Measurements from ENCODE around the gene APOO.
A peak's percentile ranks its signal among the peaks of the same experiment; 100 is the strongest.

Gene APOO

GRCh38 chrX:23907498-23908218, at the start of gene APOO, which contains the start of gene CXorf58:
Gene APOO, minus strand, starts transcription at chrX:23907938. Its CDS starts 236 bp downstream, at chrX:23907702.
Gene CXorf58, plus strand, starts transcription at chrX:23908006. Its CDS starts 2,297 bp downstream, at chrX:23910303.
- no peaks in the 10 kb centered on the region for H3K36me3 ChIP-seq (ENCODE audit: control insufficient read depth in 5 of 5, insufficient read depth in 5 of 5, low read length in 5 of 5)
- H3K4me3 ChIP-seq (ENCODE audit: low read depth in 1 of 5, low read length in 5 of 5), result peak within 1 kb of the TSS; percentile 45 to 72 (median 61)
- no peaks in the 10 kb centered on the region for H3K9me3 ChIP-seq (ENCODE audit: control insufficient read depth in 5 of 5, low read length in 5 of 5)
- peak within 1 kb of the TSS; percentile 69 for H3K27ac ChIP-seq (ENCODE audit: low read depth, low read length)
- no peaks in the 10 kb centered on the region for H3K27me3 ChIP-seq (ENCODE audit: control insufficient read depth in 5 of 5, insufficient read depth in 4 of 5, low read length in 5 of 5)
- peaks cover 0 to 6% (median 3%) of the 10 kb centered on the region in 5 donors for H3K4me1 ChIP-seq (ENCODE audit: control insufficient read depth in 5 of 5, insufficient read depth in 5 of 5, low read length in 5 of 5)
- peak within 1 kb of the TSS in 4 of 5 donors; percentile 45 to 71 (median 53) for H3K9ac ChIP-seq (ENCODE audit: low read length in 5 of 5)

- Histone ChIP-seq H3K27me3 (ENCODE audit: control insufficient read depth in 5 of 5, insufficient read depth in 4 of 5, low read length in 5 of 5) (peaks cover 0 to 4% (median 0%) of the 10 kb centered on the region in 5 donors), H3K9me3 (ENCODE audit: control insufficient read depth in 5 of 5, low read length in 5 of 5) (no peaks in the 10 kb centered on the region), H3K4me1 (ENCODE audit: control insufficient read depth in 5 of 5, insufficient read depth in 5 of 5, low read length in 5 of 5) (no peaks in the 10 kb centered on the region), H3K4me3 (ENCODE audit: low read depth in 1 of 5, low read length in 5 of 5) (no peak overlapping the region), H3K27ac (ENCODE audit: low read depth, low read length) (no peak overlapping the region), H3K9ac (ENCODE audit: low read length in 5 of 5) (no peak overlapping the region), H3K36me3 (ENCODE audit: control insufficient read depth in 5 of 5, insufficient read depth in 5 of 5, low read length in 5 of 5) (no peaks in the 10 kb centered on the region)
These were observed 46.7 kb upstream of the APOO start for GRCh38 chrX:23954396-23954795.

GRCh38 chrX:23953908-23954269, 46.2 kb upstream of the APOO start:
- H3K27ac ChIP-seq (ENCODE audit: low read depth, low read length), result no peak overlapping the region
- no peaks in the 10 kb centered on the region for H3K9me3 ChIP-seq (ENCODE audit: control insufficient read depth in 5 of 5, low read length in 5 of 5)
- H3K4me1 ChIP-seq (ENCODE audit: control insufficient read depth in 5 of 5, insufficient read depth in 5 of 5, low read length in 5 of 5), result no peaks in the 10 kb centered on the region
- no peak overlapping the region for H3K9ac ChIP-seq (ENCODE audit: low read length in 5 of 5)
- peaks cover 0 to 4% (median 0%) of the 10 kb centered on the region in 5 donors for H3K27me3 ChIP-seq (ENCODE audit: control insufficient read depth in 5 of 5, insufficient read depth in 4 of 5, low read length in 5 of 5)
- no peaks in the 10 kb centered on the region for H3K36me3 ChIP-seq (ENCODE audit: control insufficient read depth in 5 of 5, insufficient read depth in 5 of 5, low read length in 5 of 5)
- H3K4me3 ChIP-seq (ENCODE audit: low read depth in 1 of 5, low read length in 5 of 5), result no peak overlapping the region

GRCh38 chrX:23952984-23953907, 45.5 kb upstream of the APOO start:
- peaks cover 0 to 4% (median 0%) of the 10 kb centered on the region in 5 donors for H3K27me3 ChIP-seq (ENCODE audit: control insufficient read depth in 5 of 5, insufficient read depth in 4 of 5, low read length in 5 of 5)
- peak overlapping the region in 1 of 5 donors; percentile 16 for H3K4me3 ChIP-seq (ENCODE audit: low read depth in 1 of 5, low read length in 5 of 5)
- H3K9me3 ChIP-seq (ENCODE audit: control insufficient read depth in 5 of 5, low read length in 5 of 5), result no peaks in the 10 kb centered on the region
- H3K27ac ChIP-seq (ENCODE audit: low read depth, low read length), result no peak overlapping the region
- H3K9ac ChIP-seq (ENCODE audit: low read length in 5 of 5), result peak overlapping the region in 1 of 5 donors; percentile 20
- no peaks in the 10 kb centered on the region for H3K36me3 ChIP-seq (ENCODE audit: control insufficient read depth in 5 of 5, insufficient read depth in 5 of 5, low read length in 5 of 5)
- H3K4me1 ChIP-seq (ENCODE audit: control insufficient read depth in 5 of 5, insufficient read depth in 5 of 5, low read length in 5 of 5), result no peaks in the 10 kb centered on the region

GRCh38 chrX:23952391-23952790, 44.7 kb upstream of the APOO start:
- no peaks in the 10 kb centered on the region for H3K4me1 ChIP-seq (ENCODE audit: control insufficient read depth in 5 of 5, insufficient read depth in 5 of 5, low read length in 5 of 5)
- no peak overlapping the region for H3K9ac ChIP-seq (ENCODE audit: low read length in 5 of 5)
- H3K27ac ChIP-seq (ENCODE audit: low read depth, low read length), result no peak overlapping the region
- H3K27me3 ChIP-seq (ENCODE audit: control insufficient read depth in 5 of 5, insufficient read depth in 4 of 5, low read length in 5 of 5), result peaks cover 0 to 4% (median 0%) of the 10 kb centered on the region in 5 donors
- H3K9me3 ChIP-seq (ENCODE audit: control insufficient read depth in 5 of 5, low read length in 5 of 5), result no peaks in the 10 kb centered on the region
- no peak overlapping the region for H3K4me3 ChIP-seq (ENCODE audit: low read depth in 1 of 5, low read length in 5 of 5)
- no peaks in the 10 kb centered on the region for H3K36me3 ChIP-seq (ENCODE audit: control insufficient read depth in 5 of 5, insufficient read depth in 5 of 5, low read length in 5 of 5)

- H3K27ac ChIP-seq (ENCODE audit: low read depth, low read length), result no peak overlapping the region
- H3K36me3 ChIP-seq (ENCODE audit: control insufficient read depth in 5 of 5, insufficient read depth in 5 of 5, low read length in 5 of 5), result no peaks in the 10 kb centered on the region
- H3K4me1 ChIP-seq (ENCODE audit: control insufficient read depth in 5 of 5, insufficient read depth in 5 of 5, low read length in 5 of 5), result no peaks in the 10 kb centered on the region
- H3K9me3 ChIP-seq (ENCODE audit: control insufficient read depth in 5 of 5, low read length in 5 of 5), result no peaks in the 10 kb centered on the region
- no peak overlapping the region for H3K4me3 ChIP-seq (ENCODE audit: low read depth in 1 of 5, low read length in 5 of 5)
- H3K27me3 ChIP-seq (ENCODE audit: control insufficient read depth in 5 of 5, insufficient read depth in 4 of 5, low read length in 5 of 5), result peaks cover 2 to 21% (median 4%) of the 10 kb centered on the region in 5 donors
- no peak overlapping the region for H3K9ac ChIP-seq (ENCODE audit: low read length in 5 of 5)
These were observed 37.5 kb upstream of the APOO start for GRCh38 chrX:23945206-23945605.

- no peaks in the 10 kb centered on the region for H3K36me3 ChIP-seq (ENCODE audit: control insufficient read depth in 5 of 5, insufficient read depth in 5 of 5, low read length in 5 of 5)
These were observed 36.5 kb upstream of the APOO start for GRCh38 chrX:23944234-23944633.

GRCh38 chrX:23939203-23939602, 31.5 kb upstream of the APOO start:
- Histone ChIP-seq H3K36me3 (ENCODE audit: control insufficient read depth in 5 of 5, insufficient read depth in 5 of 5, low read length in 5 of 5) (no peaks in the 10 kb centered on the region), H3K9ac (ENCODE audit: low read length in 5 of 5) (no peak overlapping the region), H3K27ac (ENCODE audit: low read depth, low read length) (no peak overlapping the region), H3K4me1 (ENCODE audit: control insufficient read depth in 5 of 5, insufficient read depth in 5 of 5, low read length in 5 of 5) (no peaks in the 10 kb centered on the region), H3K4me3 (ENCODE audit: low read depth in 1 of 5, low read length in 5 of 5) (no peak overlapping the region), H3K9me3 (ENCODE audit: control insufficient read depth in 5 of 5, low read length in 5 of 5) (no peaks in the 10 kb centered on the region), H3K27me3 (ENCODE audit: control insufficient read depth in 5 of 5, insufficient read depth in 4 of 5, low read length in 5 of 5) (peaks cover 0 to 9% (median 2%) of the 10 kb centered on the region in 5 donors)

More at GRCh38 chrX:23944234-23944633, 36.5 kb upstream of the APOO start:
- Histone ChIP-seq H3K9me3 (ENCODE audit: control insufficient read depth in 5 of 5, low read length in 5 of 5) (no peaks in the 10 kb centered on the region), H3K4me1 (ENCODE audit: control insufficient read depth in 5 of 5, insufficient read depth in 5 of 5, low read length in 5 of 5) (no peaks in the 10 kb centered on the region), H3K27me3 (ENCODE audit: control insufficient read depth in 5 of 5, insufficient read depth in 4 of 5, low read length in 5 of 5) (peaks cover 2 to 21% (median 4%) of the 10 kb centered on the region in 5 donors), H3K9ac (ENCODE audit: low read length in 5 of 5) (no peak overlapping the region), H3K27ac (ENCODE audit: low read depth, low read length) (no peak overlapping the region), H3K4me3 (ENCODE audit: low read depth in 1 of 5, low read length in 5 of 5) (no peak overlapping the region)

- no peaks in the 10 kb centered on the region for H3K36me3 ChIP-seq (ENCODE audit: control insufficient read depth in 5 of 5, insufficient read depth in 5 of 5, low read length in 5 of 5)
- no peak overlapping the region for H3K9ac ChIP-seq (ENCODE audit: low read length in 5 of 5)
- no peaks in the 10 kb centered on the region for H3K9me3 ChIP-seq (ENCODE audit: control insufficient read depth in 5 of 5, low read length in 5 of 5)
- H3K27me3 ChIP-seq (ENCODE audit: control insufficient read depth in 5 of 5, insufficient read depth in 4 of 5, low read length in 5 of 5), result peaks cover 0 to 8% (median 2%) of the 10 kb centered on the region in 5 donors
- no peak overlapping the region for H3K4me3 ChIP-seq (ENCODE audit: low read depth in 1 of 5, low read length in 5 of 5)
- no peak overlapping the region for H3K27ac ChIP-seq (ENCODE audit: low read depth, low read length)
- H3K4me1 ChIP-seq (ENCODE audit: control insufficient read depth in 5 of 5, insufficient read depth in 5 of 5, low read length in 5 of 5), result no peaks in the 10 kb centered on the region
These were observed 31.0 kb upstream of the APOO start for GRCh38 chrX:23938690-23939089.

GRCh38 chrX:23937100-23937499, 29.4 kb upstream of the APOO start:
- no peak overlapping the region for H3K4me3 ChIP-seq (ENCODE audit: low read depth in 1 of 5, low read length in 5 of 5)
- no peaks in the 10 kb centered on the region for H3K9me3 ChIP-seq (ENCODE audit: control insufficient read depth in 5 of 5, low read length in 5 of 5)
- no peaks in the 10 kb centered on the region for H3K36me3 ChIP-seq (ENCODE audit: control insufficient read depth in 5 of 5, insufficient read depth in 5 of 5, low read length in 5 of 5)
- no peak overlapping the region for H3K9ac ChIP-seq (ENCODE audit: low read length in 5 of 5)
- H3K4me1 ChIP-seq (ENCODE audit: control insufficient read depth in 5 of 5, insufficient read depth in 5 of 5, low read length in 5 of 5), result no peaks in the 10 kb centered on the region
- H3K27me3 ChIP-seq (ENCODE audit: control insufficient read depth in 5 of 5, insufficient read depth in 4 of 5, low read length in 5 of 5), result peaks cover 0 to 4% (median 0%) of the 10 kb centered on the region in 5 donors
- H3K27ac ChIP-seq (ENCODE audit: low read depth, low read length), result no peak overlapping the region

All from subcutaneous abdominal adipose tissue (tissue), 5 donors.